ENCODE measurements around the gene LARGE1. TPM values are rescaled to one million over a fixed set of nuclear protein-coding genes. Genes with fewer than 3 reads are reported as not detected.

LARGE1 gene
- total RNA-seq, 1 donor from 2014 or later, result 27.4 TPM

DNA sequence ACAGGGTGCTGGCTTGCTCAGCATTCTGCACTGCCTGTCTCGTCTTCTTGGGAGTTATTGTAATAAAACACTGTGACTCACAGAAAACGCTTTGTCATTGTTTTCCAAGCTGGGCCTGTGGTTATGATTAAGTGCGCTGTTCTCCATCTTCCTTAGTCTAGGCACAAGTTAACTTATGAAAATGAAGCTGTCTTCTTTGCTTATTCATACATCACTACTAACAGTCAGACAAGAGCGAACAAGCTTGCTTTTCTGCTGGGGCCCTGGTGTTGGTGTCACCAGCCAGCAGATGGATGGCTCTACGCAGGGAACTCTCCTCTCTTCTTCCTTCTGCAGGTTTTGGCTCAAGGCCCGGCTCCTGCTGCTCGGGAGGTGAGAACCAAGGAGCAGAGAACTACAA is 482.0 kb downstream of the LARGE1 start:
- Histone ChIP-seq H3K36me3 (no peaks in the 10 kb centered on the region), H3K4me1 (no peaks in the 10 kb centered on the region), H3K4me3 (no peak overlapping the region), H3K27ac (no peak overlapping the region), H3K27me3 (ENCODE audit: low read depth) (no peaks in the 10 kb centered on the region), H3K9me3 (no peaks in the 10 kb centered on the region)
- intact Hi-C loops (cut with DNase I), result no loop called here
- TF ChIP-seq, protein P1, sequence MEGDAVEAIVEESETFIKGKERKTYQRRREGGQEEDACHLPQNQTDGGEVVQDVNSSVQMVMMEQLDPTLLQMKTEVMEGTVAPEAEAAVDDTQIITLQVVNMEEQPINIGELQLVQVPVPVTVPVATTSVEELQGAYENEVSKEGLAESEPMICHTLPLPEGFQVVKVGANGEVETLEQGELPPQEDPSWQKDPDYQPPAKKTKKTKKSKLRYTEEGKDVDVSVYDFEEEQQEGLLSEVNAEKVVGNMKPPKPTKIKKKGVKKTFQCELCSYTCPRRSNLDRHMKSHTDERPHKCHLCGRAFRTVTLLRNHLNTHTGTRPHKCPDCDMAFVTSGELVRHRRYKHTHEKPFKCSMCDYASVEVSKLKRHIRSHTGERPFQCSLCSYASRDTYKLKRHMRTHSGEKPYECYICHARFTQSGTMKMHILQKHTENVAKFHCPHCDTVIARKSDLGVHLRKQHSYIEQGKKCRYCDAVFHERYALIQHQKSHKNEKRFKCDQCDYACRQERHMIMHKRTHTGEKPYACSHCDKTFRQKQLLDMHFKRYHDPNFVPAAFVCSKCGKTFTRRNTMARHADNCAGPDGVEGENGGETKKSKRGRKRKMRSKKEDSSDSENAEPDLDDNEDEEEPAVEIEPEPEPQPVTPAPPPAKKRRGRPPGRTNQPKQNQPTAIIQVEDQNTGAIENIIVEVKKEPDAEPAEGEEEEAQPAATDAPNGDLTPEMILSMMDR (IDR thresholded peaks at IDR 0.05), result no peak
- DNase-seq (no peak), ATAC-seq (no peak)

DNA sequence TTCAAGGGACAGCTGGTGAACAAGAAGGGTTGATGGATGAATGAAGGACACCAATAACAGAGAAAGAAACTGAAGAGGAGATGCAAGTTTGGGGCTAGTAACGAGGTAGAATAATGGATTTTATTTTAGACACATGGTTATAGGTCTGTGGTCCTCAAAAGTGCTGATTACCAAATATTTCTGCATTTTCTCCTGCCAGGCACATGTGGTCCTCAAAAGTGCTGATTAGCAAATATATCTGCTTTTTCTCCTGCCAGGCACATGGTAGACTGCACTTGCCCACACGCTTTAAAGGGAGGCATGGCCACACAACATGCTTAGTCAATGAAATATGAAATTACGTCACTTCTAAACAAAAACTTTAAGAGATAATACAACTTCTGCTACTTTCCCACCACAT is 489.0 kb downstream of the LARGE1 start:
- Histone ChIP-seq H3K4me3 (no peak overlapping the region), H3K27me3 (ENCODE audit: low read depth) (no peaks in the 10 kb centered on the region), H3K9me3 (no peaks in the 10 kb centered on the region), H3K4me1 (no peaks in the 10 kb centered on the region), H3K36me3 (no peaks in the 10 kb centered on the region), H3K27ac (no peak overlapping the region)
- ATAC-seq, result no peak
- DNase-seq, result no peak
- TF ChIP-seq, protein P1 (IDR thresholded peaks at IDR 0.05), result no peak
- intact Hi-C loops (cut with DNase I), result no loop called here

DNA sequence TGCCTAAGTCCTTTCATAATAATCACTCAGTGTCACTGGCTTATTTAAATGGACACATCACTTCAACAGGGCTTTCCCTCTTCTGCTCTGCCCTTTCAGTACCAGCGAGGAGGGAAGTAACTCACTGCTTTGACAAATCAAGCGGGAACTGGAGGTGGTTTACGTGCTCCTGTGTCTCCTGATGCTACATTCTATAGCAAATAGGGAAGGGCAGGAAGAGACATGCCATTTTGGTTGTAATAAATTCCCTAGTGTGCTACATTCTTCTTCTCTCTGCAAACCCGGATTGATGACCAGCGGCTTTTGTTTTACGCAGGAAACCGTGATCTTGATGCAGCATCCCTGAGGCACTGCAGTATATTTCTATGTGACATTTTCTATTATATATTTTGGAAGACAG is 491.0 kb downstream of the LARGE1 start:
- ATAC-seq (no peak), DNase-seq (no peak)
- Histone ChIP-seq H3K27ac (no peak overlapping the region), H3K4me3 (no peak overlapping the region), H3K9me3 (no peaks in the 10 kb centered on the region), H3K27me3 (ENCODE audit: low read depth) (no peaks in the 10 kb centered on the region), H3K36me3 (no peaks in the 10 kb centered on the region), H3K4me1 (no peaks in the 10 kb centered on the region)
- intact Hi-C loops (cut with DNase I), result no loop called here
- TF ChIP-seq, protein P1 (IDR thresholded peaks at IDR 0.05), result no peak

DNA sequence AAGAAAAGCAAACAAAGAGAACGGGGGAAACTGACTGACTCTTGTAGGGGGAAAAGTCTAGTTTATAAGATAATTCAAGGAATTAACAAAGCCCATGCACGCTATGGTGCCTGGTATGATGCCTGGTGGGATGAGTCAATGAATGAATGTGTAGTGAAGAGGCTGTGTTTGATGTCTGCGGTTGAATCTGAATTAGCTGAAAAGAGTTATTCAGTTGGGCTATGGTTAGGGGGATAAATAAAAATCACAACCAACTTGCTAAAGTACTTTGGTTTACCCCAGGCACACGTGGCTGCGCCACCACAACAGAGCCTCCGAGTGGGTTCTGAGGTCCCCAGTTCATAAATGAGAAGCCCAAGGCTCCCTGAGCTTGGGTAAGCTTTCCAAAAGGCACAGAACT is 492.8 kb downstream of the LARGE1 start:
- intact Hi-C loops (cut with DNase I), result no loop called here
- no peak for DNase-seq
- no peak for ATAC-seq
- Histone ChIP-seq H3K4me3 (no peak overlapping the region), H3K27ac (no peak overlapping the region), H3K4me1 (no peaks in the 10 kb centered on the region), H3K36me3 (no peaks in the 10 kb centered on the region), H3K27me3 (ENCODE audit: low read depth) (no peaks in the 10 kb centered on the region), H3K9me3 (no peaks in the 10 kb centered on the region)
- TF ChIP-seq, protein P1 (IDR thresholded peaks at IDR 0.05), result no peak

DNA sequence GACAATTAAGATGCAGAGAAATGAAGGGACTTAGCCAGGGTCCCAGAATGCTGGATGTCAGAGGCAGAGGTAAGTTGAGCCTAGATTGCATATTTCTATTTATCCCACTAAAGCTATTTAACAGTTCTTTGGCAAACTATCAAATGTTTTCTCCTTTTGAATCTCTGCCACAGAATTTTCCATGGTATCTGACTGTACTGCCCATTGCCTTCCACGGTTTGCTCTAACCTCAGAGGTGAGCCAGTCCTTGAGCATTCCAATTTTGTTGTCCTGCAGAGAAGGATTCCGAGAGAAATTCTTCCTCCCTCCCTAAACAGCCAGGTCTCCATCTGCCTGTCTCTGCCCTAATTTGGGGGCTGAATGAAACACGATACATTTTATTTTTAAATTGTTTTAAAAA is 493.8 kb downstream of the LARGE1 start:
- no peaks in the 10 kb centered on the region for H3K27me3 ChIP-seq (ENCODE audit: low read depth)
- H3K27ac ChIP-seq, result no peak overlapping the region
- DNase-seq (no peak), ATAC-seq (no peak)
- intact Hi-C loops (cut with DNase I), result no loop called here
- TF ChIP-seq, protein P1 (IDR thresholded peaks at IDR 0.05), result no peak
- no peaks in the 10 kb centered on the region for H3K4me1 ChIP-seq
- no peak overlapping the region for H3K4me3 ChIP-seq
- no peaks in the 10 kb centered on the region for H3K36me3 ChIP-seq
- no peaks in the 10 kb centered on the region for H3K9me3 ChIP-seq

DNA sequence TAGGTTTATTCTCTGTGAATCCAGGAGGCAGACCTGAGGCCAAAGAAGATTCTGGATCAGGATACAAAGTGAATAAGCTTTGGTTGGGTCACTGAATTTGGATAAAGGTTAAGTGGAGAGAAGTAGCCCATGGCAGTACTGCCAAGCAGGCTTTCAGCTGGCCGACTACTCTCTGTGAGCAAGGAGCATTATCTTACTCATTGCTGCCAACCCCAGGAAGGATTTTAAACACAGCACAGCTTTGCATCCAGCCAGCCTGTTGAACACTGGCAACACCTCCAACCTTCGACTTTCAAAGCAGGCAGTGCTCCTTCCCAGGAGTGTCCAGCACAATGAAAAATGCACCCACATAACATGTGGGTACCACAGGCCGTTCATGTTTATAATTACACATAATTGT is 498.4 kb downstream of the LARGE1 start:
- DNase-seq, result no peak
- Histone ChIP-seq H3K4me1 (no peaks in the 10 kb centered on the region), H3K27me3 (ENCODE audit: low read depth) (no peaks in the 10 kb centered on the region), H3K4me3 (no peak overlapping the region), H3K36me3 (no peaks in the 10 kb centered on the region), H3K27ac (no peak overlapping the region), H3K9me3 (no peaks in the 10 kb centered on the region)
- intact Hi-C loops (cut with DNase I), result no loop called here
- TF ChIP-seq, protein P1 (IDR thresholded peaks at IDR 0.05), result no peak
- no peak for ATAC-seq

Data from lower lobe of right lung (tissue), 2 donors.